Astrocyte (in vitro differentiated cells and primary cell): Measurements from ENCODE around the gene ADCY5. TPM values are rescaled to one million over a fixed set of nuclear protein-coding genes. Genes with fewer than 3 reads are reported as not detected.

Source experiments
- DNase-seq: peaks from one replicate; pipeline ENCODE4 v3.0.0-alpha.2; 2010; ENCODE audit warnings: low read depth
- FAIRE-seq: peaks from 2 replicates; lab custom pipeline; 2011; peaks lifted over from hg19 to GRCh38; lab: Jason Lieb, UNC
- H2AFZ ChIP-seq: 2 replicates; pipeline ENCODE4 v1.6.0; 2012; ENCODE audit warnings: low read depth, low read length, inconsistent platforms
- H3K27ac ChIP-seq: 2 replicates; pipeline ENCODE4 v1.5.1; 2011; ENCODE audit warnings: low read depth, low read length, inconsistent platforms
- H3K27me3 ChIP-seq: 2 replicates; pipeline ENCODE4 v1.6.0; 2011; ENCODE audit warnings: low read length, inconsistent platforms; ENCODE audit not compliant: insufficient read depth
- H3K36me3 ChIP-seq: 2 replicates; pipeline ENCODE4 v1.5.1; 2011; ENCODE audit warnings: low read length, inconsistent platforms; ENCODE audit not compliant: insufficient read depth
- H3K4me1 ChIP-seq: 2 replicates; pipeline ENCODE4 v1.5.1; 2011; ENCODE audit warnings: low read length, inconsistent platforms; ENCODE audit not compliant: insufficient read depth
- H3K4me2 ChIP-seq: 2 replicates; pipeline ENCODE4 v1.6.0; 2012; ENCODE audit warnings: low read length, inconsistent platforms
- H3K4me3 ChIP-seq: 2 replicates; pipeline ENCODE4 v1.5.1; 2011; ENCODE audit warnings: low read depth, mild to moderate bottlenecking, low read length, inconsistent platforms; ENCODE audit not compliant: insufficient read depth
- H3K79me2 ChIP-seq: 2 replicates; pipeline ENCODE4 v1.6.0; 2012; ENCODE audit warnings: mild to moderate bottlenecking, low read length, inconsistent platforms; ENCODE audit not compliant: insufficient read depth
- H3K9ac ChIP-seq: 2 replicates; pipeline ENCODE4 v1.6.0; 2012; ENCODE audit warnings: mild to moderate bottlenecking, low read length, inconsistent platforms
- H3K9me3 ChIP-seq: 2 replicates; pipeline ENCODE4 v1.5.1; 2012; ENCODE audit warnings: low read depth, mild to moderate bottlenecking, low read length, inconsistent platforms; ENCODE audit not compliant: insufficient read depth
- H4K20me1 ChIP-seq: 2 replicates; pipeline ENCODE4 v1.6.0; 2012; ENCODE audit warnings: low read length, inconsistent platforms; ENCODE audit not compliant: insufficient read depth
- H3K27ac Mint-ChIP-seq: one replicate; pipeline ENCODE4 v1.8.0; 2021; ENCODE audit warnings: mild to moderate bottlenecking, mixed read lengths; ENCODE audit not compliant: unreplicated experiment
- H3K27me3 Mint-ChIP-seq: one replicate; pipeline ENCODE4 v1.8.0; 2021; ENCODE audit warnings: low read depth, mixed read lengths; ENCODE audit not compliant: unreplicated experiment
- H3K36me3 Mint-ChIP-seq: one replicate; pipeline ENCODE4 v1.8.0; 2021; ENCODE audit warnings: low read depth, mixed read lengths; ENCODE audit not compliant: unreplicated experiment
- H3K4me1 Mint-ChIP-seq: one replicate; pipeline ENCODE4 v1.8.0; 2021; ENCODE audit warnings: low read depth, mixed read lengths; ENCODE audit not compliant: unreplicated experiment
- H3K4me3 Mint-ChIP-seq: one replicate; pipeline ENCODE4 v1.8.0; 2021; ENCODE audit warnings: mild to moderate bottlenecking, moderate library complexity, mixed read lengths; ENCODE audit not compliant: unreplicated experiment
- H3K9me3 Mint-ChIP-seq: one replicate; pipeline ENCODE4 v1.8.0; 2021; ENCODE audit warnings: mild to moderate bottlenecking, mixed read lengths; ENCODE audit not compliant: unreplicated experiment
- CTCF ChIP-seq: IDR thresholded peaks from 2 replicates; pipeline ENCODE4 v1.5.1; 2011; ENCODE audit warnings: low read depth, mild to moderate bottlenecking, inconsistent platforms, low read length, moderate library complexity; ENCODE audit not compliant: insufficient read depth
- EZH2 ChIP-seq: IDR thresholded peaks from 2 replicates; pipeline ENCODE4 v1.6.1; 2012; ENCODE audit warnings: mild to moderate bottlenecking, low read length, inconsistent platforms; ENCODE audit not compliant: insufficient read depth
- total RNA-seq: library from RNA; stranded (reverse); gene quantifications from 2 replicates; pipeline ENCODE4 v1.2.1, GENCODE V29; 2021

The ADCY5 gene
- total RNA-seq, 1 donor from 2014 or later = 1.2 TPM

GRCh38 chr3:123404391-123404790 is 44.5 kb downstream of the ADCY5 start:
- DNase-seq = no peak
- H3K27me3 Mint-ChIP-seq = peaks cover 47% of the 10 kb centered on the region
- Histone ChIP-seq H3K9me3 (no peaks in the 10 kb centered on the region), H3K79me2 (no peaks in the 10 kb centered on the region), H3K36me3 (no peaks in the 10 kb centered on the region), H3K27ac (no peak overlapping the region), H3K4me2 (no peak overlapping the region), H3K4me3 (no peak overlapping the region), H2AFZ (no peak overlapping the region), H4K20me1 (no peaks in the 10 kb centered on the region), H3K4me1 (no peaks in the 10 kb centered on the region), H3K27me3 (peaks cover 30% of the 10 kb centered on the region), H3K9ac (no peak overlapping the region)
- H3K9me3 Mint-ChIP-seq = peaks cover 2% of the 10 kb centered on the region
- no peaks in the 10 kb centered on the region for H3K36me3 Mint-ChIP-seq
- H3K4me1 Mint-ChIP-seq = no peaks in the 10 kb centered on the region
- no peak for FAIRE-seq
- H3K27ac Mint-ChIP-seq = no peak overlapping the region
- no peak overlapping the region for H3K4me3 Mint-ChIP-seq
- TF ChIP-seq EZH2 = no peak
- no peak for TF ChIP-seq CTCF

DNA sequence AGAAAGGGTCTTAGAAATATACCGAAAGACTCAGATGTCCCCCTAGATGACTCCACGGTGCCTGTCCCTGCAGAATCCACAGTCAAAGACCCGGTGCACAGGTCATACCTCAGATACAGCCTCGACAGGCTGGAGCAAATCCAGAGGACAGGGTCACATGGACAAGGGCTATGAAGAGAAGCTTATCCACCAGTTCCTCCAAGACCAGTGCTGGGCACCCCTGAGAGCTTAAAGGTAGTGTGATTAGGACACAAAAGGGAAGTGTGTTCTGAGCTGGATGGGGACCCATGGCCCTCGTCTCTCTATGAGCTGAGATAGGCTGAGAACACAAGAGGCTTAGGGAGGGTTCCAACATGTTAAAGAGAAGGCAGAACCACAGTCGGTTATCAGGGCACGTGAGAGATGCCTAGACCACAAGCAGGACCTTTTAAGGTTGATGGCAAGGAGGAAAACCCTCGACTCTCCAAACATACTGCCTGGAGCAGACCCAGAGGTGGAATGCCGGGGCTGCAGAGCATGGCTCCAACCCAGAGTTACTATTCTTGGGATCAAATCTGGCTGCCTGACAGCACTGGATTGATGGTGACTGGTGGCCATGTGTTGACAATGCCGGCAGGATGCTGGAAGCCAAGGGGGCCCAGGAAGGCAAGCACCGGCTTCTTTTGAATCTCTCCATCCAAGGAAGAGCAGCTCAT is 46.9 kb downstream of the ADCY5 start:
- no peaks in the 10 kb centered on the region for H3K4me1 Mint-ChIP-seq

More for the DNA sequence above, 46.9 kb downstream of the ADCY5 start:
- H3K9me3 Mint-ChIP-seq = peaks cover under 1% of the 10 kb centered on the region
- no peak overlapping the region for H3K9ac ChIP-seq
- DNase-seq (no peak), FAIRE-seq (no peak)
- H3K4me3 Mint-ChIP-seq = no peak overlapping the region
- no peaks in the 10 kb centered on the region for H3K79me2 ChIP-seq
- H3K27me3 Mint-ChIP-seq = peaks cover 65% of the 10 kb centered on the region
- no peaks in the 10 kb centered on the region for H4K20me1 ChIP-seq
- H3K36me3 ChIP-seq = no peaks in the 10 kb centered on the region
- H3K27ac ChIP-seq = no peak overlapping the region
- H3K4me2 ChIP-seq = no peak overlapping the region
- H3K4me1 ChIP-seq = no peaks in the 10 kb centered on the region
- no peak overlapping the region for H3K27ac Mint-ChIP-seq
- no peak overlapping the region for H3K4me3 ChIP-seq
- TF ChIP-seq EZH2 = no peak
- TF ChIP-seq CTCF = no peak
- H2AFZ ChIP-seq = no peak overlapping the region
- no peaks in the 10 kb centered on the region for H3K9me3 ChIP-seq
- peaks cover 48% of the 10 kb centered on the region for H3K27me3 ChIP-seq
- no peaks in the 10 kb centered on the region for H3K36me3 Mint-ChIP-seq
